ENCODE data around the gene CEP164.
"Not testable (repeated sequence)": the region's sequence is repeated elsewhere in the genome, so short reads cannot be mapped to it uniquely, and the experiment has no call there.

The CEP164 gene

GRCh38 chr11:117309310-117309709, 18.3 kb upstream of the CEP164 start:
- DNase-seq = no peak

- DNase-seq = no peak
Measured at GRCh38 chr11:117313091-117313490, 14.6 kb upstream of the CEP164 start.

- DNase-seq = no peak
Measured at GRCh38 chr11:117313828-117314768, 13.6 kb upstream of the CEP164 start.

- DNase-seq = no peak
Measured at GRCh38 chr11:117314840-117315239, 12.8 kb upstream of the CEP164 start.

- no peak for DNase-seq
Measured at GRCh38 chr11:117315285-117316196, 12.1 kb upstream of the CEP164 start.

GRCh38 chr11:117316197-117316961, 11.3 kb upstream of the CEP164 start, which contains the start of gene BACE1:
BACE1 (minus strand) TSS chr11:117316256; CDS start chr11:117315795, 461 bp downstream.
- peak; percentile 80 to 81 for DNase-seq

- no peak for DNase-seq
Measured at GRCh38 chr11:117318738-117319137, 8.9 kb upstream of the CEP164 start.

GRCh38 chr11:117319214-117319840, 8.3 kb upstream of the CEP164 start:
- no peak for DNase-seq

- DNase-seq = not testable (repeated sequence)
Measured at GRCh38 chr11:117327255-117327566, 443 bp upstream of the CEP164 start.

- DNase-seq = no peak
Measured at GRCh38 chr11:117328375-117329010, 839 bp downstream of the CEP164 start.

GRCh38 chr11:117332843-117333242, 5.2 kb downstream of the CEP164 start:
- no peak for DNase-seq

- DNase-seq = no peak
Measured at GRCh38 chr11:117333917-117334316, 6.3 kb downstream of the CEP164 start.

GRCh38 chr11:117334896-117335295, 7.2 kb downstream of the CEP164 start:
- DNase-seq = no peak

GRCh38 chr11:117335399-117335798, 7.7 kb downstream of the CEP164 start:
- DNase-seq = no peak

- DNase-seq = no peak
Measured at GRCh38 chr11:117337076-117337475, 9.4 kb downstream of the CEP164 start.

- DNase-seq = no peak
Measured at GRCh38 chr11:117345039-117345438, 17.4 kb downstream of the CEP164 start.

- no peak for DNase-seq
Measured at GRCh38 chr11:117354550-117354949, 26.9 kb downstream of the CEP164 start.

GRCh38 chr11:117356126-117356890, 28.7 kb downstream of the CEP164 start:
- DNase-seq = peak in 1 of 2 experiments; percentile 4

- no peak for DNase-seq
Measured at GRCh38 chr11:117361432-117361831, 33.8 kb downstream of the CEP164 start.

- DNase-seq = no peak
Measured at GRCh38 chr11:117366248-117366647, 38.6 kb downstream of the CEP164 start.

- no peak for DNase-seq
Measured at GRCh38 chr11:117366875-117367274, 39.2 kb downstream of the CEP164 start.

Data from NCI-H1930 (cell line).